ENCODE measurements around the gene PYDC2.

DNA sequence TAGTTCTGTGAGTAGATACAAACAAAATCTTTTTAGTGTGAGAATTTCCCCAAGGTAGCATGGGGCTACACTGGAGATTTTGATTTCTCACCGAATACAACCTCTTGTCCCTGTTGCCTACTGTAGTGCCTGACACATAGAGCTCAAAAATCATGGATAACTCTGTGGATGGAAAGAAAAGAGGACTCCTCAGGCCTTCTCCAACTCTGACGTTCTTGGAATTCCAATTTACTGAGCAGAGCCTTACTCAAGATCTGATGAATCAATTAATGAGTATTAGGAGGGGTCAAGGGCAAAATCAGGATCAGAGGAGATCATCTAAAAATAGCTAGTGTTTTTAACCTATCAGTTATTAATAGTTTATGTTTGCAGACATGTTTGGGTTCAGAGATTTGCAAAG, 46.7 kb upstream of the PYDC2 start:
- no peak for TF ChIP-seq POLR2A (IDR thresholded peaks at IDR 0.05)
- TF ChIP-seq, protein P1, sequence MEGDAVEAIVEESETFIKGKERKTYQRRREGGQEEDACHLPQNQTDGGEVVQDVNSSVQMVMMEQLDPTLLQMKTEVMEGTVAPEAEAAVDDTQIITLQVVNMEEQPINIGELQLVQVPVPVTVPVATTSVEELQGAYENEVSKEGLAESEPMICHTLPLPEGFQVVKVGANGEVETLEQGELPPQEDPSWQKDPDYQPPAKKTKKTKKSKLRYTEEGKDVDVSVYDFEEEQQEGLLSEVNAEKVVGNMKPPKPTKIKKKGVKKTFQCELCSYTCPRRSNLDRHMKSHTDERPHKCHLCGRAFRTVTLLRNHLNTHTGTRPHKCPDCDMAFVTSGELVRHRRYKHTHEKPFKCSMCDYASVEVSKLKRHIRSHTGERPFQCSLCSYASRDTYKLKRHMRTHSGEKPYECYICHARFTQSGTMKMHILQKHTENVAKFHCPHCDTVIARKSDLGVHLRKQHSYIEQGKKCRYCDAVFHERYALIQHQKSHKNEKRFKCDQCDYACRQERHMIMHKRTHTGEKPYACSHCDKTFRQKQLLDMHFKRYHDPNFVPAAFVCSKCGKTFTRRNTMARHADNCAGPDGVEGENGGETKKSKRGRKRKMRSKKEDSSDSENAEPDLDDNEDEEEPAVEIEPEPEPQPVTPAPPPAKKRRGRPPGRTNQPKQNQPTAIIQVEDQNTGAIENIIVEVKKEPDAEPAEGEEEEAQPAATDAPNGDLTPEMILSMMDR (IDR thresholded peaks at IDR 0.05) = no peak
